NCI-H1105 (cell line): ENCODE measurements around the gene SPINK13.
"Not testable (repeated sequence)": the region's sequence is repeated elsewhere in the genome, so short reads cannot be mapped to it uniquely, and the experiment has no call there.

Source experiments
- DNase-seq: peaks from one replicate; lab custom pipeline; 2025; lab: John Stamatoyannopoulos, UW

The SPINK13 gene

GRCh38 chr5:148312153-148312552 lies 43.6 kb downstream of the SPINK13 start, which contains the start of gene SPINK7:
Gene SPINK7, plus strand, starts transcription at chr5:148312423. Its CDS starts 61 bp downstream, at chr5:148312484.
- no peak for DNase-seq

- DNase-seq = no peak
Measured at GRCh38 chr5:148314187-148314586, 45.6 kb downstream of the SPINK13 start.

- DNase-seq = no peak
Measured at GRCh38 chr5:148314731-148315130, 46.1 kb downstream of the SPINK13 start.

GRCh38 chr5:148320011-148320963 lies 51.7 kb downstream of the SPINK13 start:
- not testable (repeated sequence) for DNase-seq

GRCh38 chr5:148333262-148333849 lies 64.8 kb downstream of the SPINK13 start:
- DNase-seq = no peak

- DNase-seq = no peak
Measured at GRCh38 chr5:148335259-148335658, 66.7 kb downstream of the SPINK13 start, which contains the start of gene SPINK9. Gene SPINK9, plus strand, starts transcription at chr5:148335559. Its CDS starts 55 bp downstream, at chr5:148335614.
